Astrocyte of the cerebellum (primary cell): ENCODE data around the gene ECHDC1.
A peak's percentile ranks its signal among the peaks of the same experiment; 100 is the strongest.

Experiments
- DNase-seq: peaks from one replicate; pipeline ENCODE4 v3.0.0-alpha.2; 2011; ENCODE audit warnings: low read depth
- H3K4me3 ChIP-seq: 2 replicates; pipeline ENCODE4 v1.5.1; 2011; ENCODE audit warnings: mild to moderate bottlenecking, low read depth, low read length, moderate library complexity
- in situ Hi-C: cut with HindIII; loops from 2 replicates; pipeline ENCODE4 v1.10.0; 2017; ENCODE audit warnings: low sequenced_read_pairs
- TF ChIP-seq, protein P1 (sequence below): IDR thresholded peaks from 2 replicates; pipeline ENCODE4 v1.5.1; 2012; ENCODE audit warnings: low read length, low read depth, moderate library complexity, mild to moderate bottlenecking; ENCODE audit errors: missing control alignments

ECHDC1 gene

DNA sequence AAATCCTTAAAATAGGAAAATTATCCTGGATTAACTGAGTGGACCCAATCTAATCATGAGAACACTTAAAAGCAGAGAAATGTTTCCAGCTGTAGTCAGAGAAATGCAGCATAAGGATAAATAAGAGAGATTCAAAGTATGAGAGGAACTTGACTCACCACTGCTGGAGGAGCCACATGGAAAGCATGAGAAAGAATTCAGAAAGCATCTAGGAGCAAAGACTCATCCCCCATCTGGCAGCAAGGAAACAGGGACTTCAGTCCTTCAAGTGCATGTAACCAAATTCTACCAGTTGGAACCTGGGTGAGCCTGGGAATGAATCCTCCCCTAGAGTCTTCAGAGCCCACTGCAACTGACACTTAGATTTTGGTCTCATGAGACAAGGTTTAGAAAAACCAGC is 43.0 kb downstream of the ECHDC1 start:
- peak; percentile 50 for DNase-seq
- no peak overlapping the region for H3K4me3 ChIP-seq
- in situ Hi-C loops: no loop called here
- TF ChIP-seq, protein P1, sequence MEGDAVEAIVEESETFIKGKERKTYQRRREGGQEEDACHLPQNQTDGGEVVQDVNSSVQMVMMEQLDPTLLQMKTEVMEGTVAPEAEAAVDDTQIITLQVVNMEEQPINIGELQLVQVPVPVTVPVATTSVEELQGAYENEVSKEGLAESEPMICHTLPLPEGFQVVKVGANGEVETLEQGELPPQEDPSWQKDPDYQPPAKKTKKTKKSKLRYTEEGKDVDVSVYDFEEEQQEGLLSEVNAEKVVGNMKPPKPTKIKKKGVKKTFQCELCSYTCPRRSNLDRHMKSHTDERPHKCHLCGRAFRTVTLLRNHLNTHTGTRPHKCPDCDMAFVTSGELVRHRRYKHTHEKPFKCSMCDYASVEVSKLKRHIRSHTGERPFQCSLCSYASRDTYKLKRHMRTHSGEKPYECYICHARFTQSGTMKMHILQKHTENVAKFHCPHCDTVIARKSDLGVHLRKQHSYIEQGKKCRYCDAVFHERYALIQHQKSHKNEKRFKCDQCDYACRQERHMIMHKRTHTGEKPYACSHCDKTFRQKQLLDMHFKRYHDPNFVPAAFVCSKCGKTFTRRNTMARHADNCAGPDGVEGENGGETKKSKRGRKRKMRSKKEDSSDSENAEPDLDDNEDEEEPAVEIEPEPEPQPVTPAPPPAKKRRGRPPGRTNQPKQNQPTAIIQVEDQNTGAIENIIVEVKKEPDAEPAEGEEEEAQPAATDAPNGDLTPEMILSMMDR: peak; percentile 2

DNA sequence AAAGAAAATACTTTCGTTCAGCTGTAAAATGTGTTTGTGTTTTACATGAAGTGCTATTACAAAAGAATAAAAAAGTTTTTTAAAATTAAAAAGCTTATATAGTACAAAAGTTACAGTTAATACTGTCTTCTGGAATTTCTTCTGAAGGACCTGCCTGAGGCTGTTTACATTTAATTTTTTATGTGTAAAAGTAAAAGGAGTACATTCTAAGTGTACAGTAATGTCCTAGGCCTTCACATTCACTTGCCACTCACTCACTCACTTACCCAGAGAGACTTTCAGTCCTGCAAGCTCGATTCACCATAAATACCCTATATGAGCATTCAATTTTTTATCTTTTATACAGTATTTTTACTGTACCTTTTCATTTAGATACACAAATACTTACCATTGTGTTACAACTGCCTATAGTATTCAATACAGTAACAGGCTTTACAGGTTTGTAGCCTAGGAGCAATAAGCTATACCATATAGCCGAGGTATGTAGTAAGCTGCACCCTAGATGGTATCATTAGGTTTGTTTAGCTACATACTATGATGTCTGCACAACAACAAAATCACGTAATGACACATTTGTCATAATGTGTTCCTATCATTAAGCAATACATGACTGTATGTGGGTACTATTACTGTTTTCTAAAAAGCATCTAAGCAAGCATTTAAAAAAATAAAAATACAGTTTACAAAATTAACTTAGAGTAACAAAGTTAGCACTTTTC is 43.7 kb downstream of the ECHDC1 start:
- no peak for DNase-seq

DNA sequence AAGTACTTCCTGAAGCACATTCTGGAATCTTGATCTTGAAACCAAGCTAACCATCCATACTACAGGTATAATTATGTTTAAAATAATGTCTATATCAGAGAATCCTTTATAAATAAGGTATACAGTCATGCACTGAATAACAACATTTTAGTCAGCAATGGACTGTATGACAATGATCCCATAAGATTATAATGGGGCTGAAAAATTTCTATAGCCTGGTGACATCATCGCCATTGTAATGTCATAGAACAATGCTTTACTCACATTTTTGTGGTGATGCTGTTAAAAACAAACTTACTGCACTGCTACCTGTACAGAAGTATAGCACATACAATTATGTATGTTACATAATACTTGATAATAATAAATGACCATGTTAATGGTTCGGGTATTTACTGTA is 44.9 kb downstream of the ECHDC1 start:
- in situ Hi-C loops: no loop called here
- TF ChIP-seq, protein P1: no peak
- no peak for DNase-seq
- no peak overlapping the region for H3K4me3 ChIP-seq

More for the DNA sequence above, 43.7 kb downstream of the ECHDC1 start:
- TF ChIP-seq, protein P1: no peak
- in situ Hi-C loops: no loop called here
- no peak overlapping the region for H3K4me3 ChIP-seq

DNA sequence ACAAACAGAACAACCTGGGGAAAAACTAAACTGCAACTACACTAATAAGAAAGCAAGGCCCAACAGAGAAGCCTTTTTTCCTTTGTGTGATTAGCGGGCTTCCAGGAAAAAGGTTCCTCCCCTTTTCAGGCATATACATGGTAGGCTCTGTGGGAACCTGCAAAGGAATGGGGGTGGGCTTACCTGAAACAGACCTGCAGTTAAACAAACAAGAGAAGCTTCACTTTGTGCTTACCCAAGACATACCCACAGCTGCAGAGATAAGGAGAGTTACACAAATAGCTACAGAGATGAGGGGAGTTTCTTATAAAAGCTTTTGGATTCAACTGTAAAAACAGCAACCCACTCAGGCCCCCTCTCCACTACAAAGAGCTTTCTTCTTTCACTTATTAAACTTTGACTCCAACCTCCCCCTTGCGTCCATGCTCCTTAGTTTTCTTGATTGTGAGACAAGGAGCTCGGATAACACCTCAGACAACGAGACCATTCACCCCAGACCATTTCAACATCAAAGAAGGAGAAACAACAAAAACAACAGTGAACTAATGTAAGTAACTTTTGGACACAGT is 45.8 kb downstream of the ECHDC1 start:
- no peak overlapping the region for H3K4me3 ChIP-seq

DNA sequence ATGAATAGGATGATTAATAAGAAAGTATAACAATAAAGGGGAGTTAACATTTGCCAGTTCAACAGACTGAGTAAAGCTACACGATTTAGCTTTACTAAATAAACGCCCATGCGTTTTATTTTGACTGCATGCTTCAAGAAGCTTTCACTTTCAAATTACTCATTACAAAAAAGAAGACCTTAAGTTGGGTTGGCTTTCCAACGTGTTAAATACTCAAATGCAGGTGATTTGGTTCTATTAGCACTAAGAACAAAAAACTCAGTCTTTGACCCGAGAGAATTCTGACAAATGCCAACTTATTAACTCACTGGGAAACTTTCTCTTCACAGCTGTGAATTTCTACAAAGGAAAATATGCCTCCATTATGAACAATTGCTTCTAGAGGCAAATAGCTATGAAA is 51.9 kb downstream of the ECHDC1 start:
- TF ChIP-seq, protein P1: no peak
- no peak overlapping the region for H3K4me3 ChIP-seq
- DNase-seq: no peak
- in situ Hi-C loops: no loop called here

More for the DNA sequence above, 45.8 kb downstream of the ECHDC1 start:
- TF ChIP-seq, protein P1: no peak
- in situ Hi-C loops: no loop called here
- no peak for DNase-seq

DNA sequence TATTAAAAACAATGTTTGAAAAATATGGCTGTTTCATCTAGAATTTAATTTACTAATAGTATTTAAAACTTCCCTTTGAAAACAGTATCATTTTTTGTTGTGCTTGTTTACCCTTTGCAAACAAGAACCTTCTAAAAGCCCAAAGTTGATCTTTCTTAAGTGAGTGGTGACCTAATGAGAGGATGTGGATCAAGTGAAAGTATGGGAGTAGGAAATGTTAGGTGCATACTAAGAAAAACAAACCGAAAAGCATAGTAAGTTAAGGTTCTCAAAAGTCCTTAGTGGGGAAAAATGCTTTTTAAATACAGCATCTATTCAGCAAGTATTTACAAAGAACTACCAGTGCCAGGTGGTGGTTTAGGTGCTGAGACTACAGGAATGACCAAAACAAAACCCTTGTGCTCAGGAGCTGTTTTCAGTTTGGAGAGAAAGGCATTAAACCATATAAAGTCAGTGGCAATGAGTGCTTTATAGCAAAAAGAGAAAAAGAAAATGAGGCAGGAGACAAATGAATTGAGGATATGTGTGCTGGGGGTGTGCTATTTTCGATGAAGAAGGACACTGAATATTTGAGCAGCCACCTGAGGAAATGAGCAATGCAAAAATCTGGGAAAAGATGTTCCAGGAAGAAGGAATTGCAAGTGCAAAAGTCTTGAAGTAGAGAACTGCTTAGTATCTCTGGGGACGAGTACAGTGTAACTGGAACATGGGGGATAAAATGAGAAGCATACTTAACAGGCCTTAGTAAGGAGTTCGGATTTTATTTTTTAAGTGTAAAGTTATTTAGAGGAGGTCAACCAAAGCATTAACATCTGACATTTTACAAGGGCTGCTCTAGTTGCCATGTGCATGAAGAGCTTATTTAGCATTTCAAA is 52.8 kb downstream of the ECHDC1 start:
- no peak overlapping the region for H3K4me3 ChIP-seq
- in situ Hi-C loops: no loop called here
- DNase-seq: no peak
- TF ChIP-seq, protein P1: no peak
